ENCODE measurements around the gene FOXJ2.

DNA sequence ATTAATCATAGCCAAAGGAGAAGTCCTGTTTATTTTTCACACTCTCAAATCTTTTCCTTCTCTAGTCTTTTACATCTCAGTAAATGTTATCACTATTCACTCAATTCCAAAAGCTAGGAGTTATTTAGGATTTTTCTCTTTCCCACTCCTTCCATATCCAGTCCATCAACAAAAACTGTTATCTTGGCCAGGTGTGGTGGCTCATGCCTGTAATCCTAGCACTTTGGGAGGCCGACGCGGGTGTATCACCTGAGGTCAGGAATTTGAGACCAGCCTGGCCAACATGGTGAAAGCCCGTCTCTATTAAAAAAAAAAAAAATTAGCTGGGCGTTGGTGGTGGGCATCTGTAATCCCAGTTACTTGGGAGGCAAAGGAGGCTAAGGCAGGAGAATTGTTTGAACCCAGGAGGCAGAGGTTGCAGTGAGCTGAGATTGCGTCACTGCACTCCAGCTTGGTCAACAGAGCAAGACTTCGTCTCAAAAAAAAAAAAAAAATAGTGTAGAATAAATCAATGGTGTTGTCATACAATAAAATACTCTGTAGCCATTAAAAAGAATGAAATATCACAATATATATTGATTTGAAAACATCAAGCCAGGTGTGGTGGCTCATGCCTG lies 46.6 kb upstream of the FOXJ2 start:
- no peak for TF ChIP-seq FOXP2 (optimal IDR thresholded peaks at IDR 0.05; ENCODE audit: control extremely low read depth, extremely low read length, insufficient read depth)
- TF ChIP-seq EZH2 (IDR thresholded peaks at IDR 0.05), result no peak
- no peak for TF ChIP-seq POLR2AphosphoS5 (IDR thresholded peaks at IDR 0.05; ENCODE audit: borderline replicate concordance, low read depth, low read length)

Data from SK-N-MC (cell line).